GM18508 (cell line): ENCODE data around the gene GLI1.
"Not testable (repeated sequence)": the region's sequence is repeated elsewhere in the genome, so short reads cannot be mapped to it uniquely, and the experiment has no call there.

Experiments used
- ATAC-seq: cut with Tn5 transposase; IDR thresholded peaks from one replicate; pipeline ENCODE4 v1.9.1; 2021; ENCODE audit warnings: moderate number of reproducible peaks; ENCODE audit not compliant: insufficient read depth, unreplicated experiment

GLI1 gene

GRCh38 chr12:57491393-57492280 is 32.1 kb downstream of the GLI1 start:
- no peak for ATAC-seq

GRCh38 chr12:57495051-57495701 is 35.6 kb downstream of the GLI1 start:
- not testable (repeated sequence) for ATAC-seq

- no peak for ATAC-seq
These were observed 37.2 kb downstream of the GLI1 start for GRCh38 chr12:57496822-57497221.

- no peak for ATAC-seq
These were observed 37.9 kb downstream of the GLI1 start for GRCh38 chr12:57497223-57498131.

- ATAC-seq: no peak
These were observed 38.5 kb downstream of the GLI1 start for GRCh38 chr12:57498132-57498502.

DNA sequence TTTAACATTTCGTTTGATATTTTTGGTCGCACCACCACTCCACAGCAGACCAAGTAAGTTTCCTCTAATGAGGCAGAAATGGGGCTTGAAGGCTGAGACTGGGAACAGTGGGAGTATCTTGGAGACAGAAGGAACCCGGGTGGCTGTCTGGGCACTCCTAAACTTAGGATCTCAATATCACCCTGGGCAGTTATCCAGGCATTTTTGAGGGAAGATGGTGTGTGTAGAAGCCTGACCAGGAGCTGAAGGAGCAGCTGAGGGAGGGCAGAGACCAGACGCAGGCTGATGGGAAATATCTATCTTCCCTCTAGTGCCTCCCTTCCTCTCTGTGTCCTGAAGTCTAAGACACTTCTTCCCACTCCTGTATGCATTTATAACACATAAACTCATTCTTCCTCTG is 39.0 kb downstream of the GLI1 start:
- no peak for ATAC-seq

DNA sequence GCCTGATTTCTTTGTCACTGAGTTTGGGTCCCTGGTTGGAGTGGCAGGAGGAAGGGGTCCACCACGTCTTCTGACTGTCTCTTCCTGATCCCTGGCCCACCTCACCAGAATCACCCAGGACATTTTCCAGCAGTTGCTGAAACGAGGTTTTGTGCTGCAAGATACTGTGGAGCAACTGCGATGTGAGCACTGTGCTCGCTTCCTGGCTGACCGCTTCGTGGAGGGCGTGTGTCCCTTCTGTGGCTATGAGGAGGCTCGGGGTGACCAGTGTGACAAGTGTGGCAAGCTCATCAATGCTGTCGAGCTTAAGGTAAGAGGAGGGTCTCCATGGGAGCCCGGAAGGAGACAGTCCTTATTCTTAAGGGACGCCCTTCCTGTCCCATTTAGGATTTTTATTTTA is 40.6 kb downstream of the GLI1 start:
- no peak for ATAC-seq

DNA sequence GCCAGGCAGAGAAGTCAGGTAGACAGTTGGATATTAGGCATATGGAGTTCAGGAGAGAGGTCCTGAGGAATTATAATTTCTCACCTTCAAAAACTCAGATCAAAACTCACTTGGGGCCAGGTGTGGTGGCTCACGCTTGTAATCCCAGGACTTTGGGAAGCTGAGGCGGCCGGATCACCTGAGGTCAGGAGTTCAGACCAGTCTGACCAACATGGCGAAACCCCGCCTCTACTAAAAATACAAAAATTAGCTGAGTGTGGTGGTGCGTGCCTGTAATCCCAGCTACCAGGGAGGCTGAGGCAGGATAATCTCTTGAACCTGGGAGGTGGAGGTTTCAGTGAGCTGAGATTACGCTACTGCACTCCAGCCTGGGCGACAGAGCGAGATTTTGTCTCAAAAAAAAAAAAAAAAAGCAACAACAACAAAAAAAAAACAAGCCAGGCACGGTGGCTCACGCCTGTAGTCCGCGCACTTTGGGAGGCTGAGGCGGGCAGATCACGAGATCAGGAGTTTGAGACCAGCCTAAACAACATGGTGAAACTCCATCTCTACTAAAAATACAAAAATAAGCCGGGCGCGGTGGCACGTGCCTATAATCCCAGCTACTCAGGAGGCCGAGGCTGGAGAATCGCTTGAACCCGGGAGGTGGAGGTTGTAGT is 42.9 kb downstream of the GLI1 start:
- ATAC-seq: not testable (repeated sequence)

DNA sequence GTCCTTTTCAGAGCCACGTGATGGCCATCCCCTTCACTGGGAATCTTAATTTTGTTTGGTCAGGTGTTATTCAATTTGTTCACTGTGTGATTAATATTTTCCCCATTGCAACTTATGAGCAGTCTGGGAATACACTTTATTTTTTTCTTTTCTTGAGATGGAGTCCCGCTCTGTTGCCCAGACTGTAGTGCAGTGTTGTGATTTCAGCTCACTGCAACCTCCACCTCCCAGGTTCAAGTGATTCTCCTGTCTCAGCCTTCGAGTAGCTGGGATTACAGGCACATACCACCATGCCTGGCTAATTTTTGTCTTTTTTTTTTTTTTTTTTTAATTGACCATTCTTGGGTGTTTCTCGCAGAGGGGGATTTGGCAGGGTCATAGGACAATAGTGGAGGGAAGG is 47.0 kb downstream of the GLI1 start:
- not testable (repeated sequence) for ATAC-seq

- ATAC-seq: not testable (repeated sequence)
These were observed 48.2 kb downstream of the GLI1 start for GRCh38 chr12:57507796-57508195.

- ATAC-seq: no peak
These were observed 51.6 kb downstream of the GLI1 start for GRCh38 chr12:57511161-57511560.

GRCh38 chr12:57511588-57512325 is 52.2 kb downstream of the GLI1 start:
- no peak for ATAC-seq

GRCh38 chr12:57512665-57513064 is 53.1 kb downstream of the GLI1 start:
- no peak for ATAC-seq

DNA sequence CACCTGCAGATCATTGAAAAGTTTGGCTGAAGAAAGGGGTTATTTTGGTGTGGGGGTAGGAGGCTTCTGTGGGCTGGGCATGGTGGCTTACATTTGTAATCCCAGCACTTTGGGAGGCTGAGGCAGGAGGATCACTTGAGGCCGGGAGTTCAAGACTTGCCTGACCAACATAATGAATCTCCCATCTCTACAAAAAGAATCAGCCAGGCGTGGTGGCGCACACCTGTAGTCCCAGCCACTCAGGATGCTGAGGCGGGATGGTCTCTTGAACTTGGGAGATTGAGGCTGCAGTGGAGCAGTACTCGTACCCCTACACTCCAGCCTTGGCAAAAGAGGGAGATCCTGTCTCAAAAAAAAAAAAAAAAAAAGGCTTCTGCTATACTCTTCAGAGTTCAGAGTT is 53.7 kb downstream of the GLI1 start:
- ATAC-seq: no peak

DNA sequence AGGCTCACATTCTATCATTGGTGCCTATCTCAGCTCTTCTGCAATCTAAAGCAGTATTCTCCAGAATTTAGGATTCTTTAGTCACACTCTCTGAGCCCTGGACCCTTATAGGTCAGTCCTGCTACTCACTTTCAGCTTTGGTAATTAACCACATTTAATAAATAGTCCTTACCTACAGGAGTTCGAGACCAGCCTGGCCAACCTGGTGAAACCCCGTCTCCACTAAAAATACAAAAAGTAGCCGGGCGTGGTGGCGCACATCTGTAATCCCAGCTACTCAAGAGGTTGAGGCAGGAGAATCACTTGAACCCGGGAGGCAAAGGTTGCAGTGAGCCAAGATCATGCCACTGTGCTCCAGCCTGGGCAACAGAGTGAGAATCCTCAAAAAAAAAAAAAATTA is 54.1 kb downstream of the GLI1 start:
- not testable (repeated sequence) for ATAC-seq

DNA sequence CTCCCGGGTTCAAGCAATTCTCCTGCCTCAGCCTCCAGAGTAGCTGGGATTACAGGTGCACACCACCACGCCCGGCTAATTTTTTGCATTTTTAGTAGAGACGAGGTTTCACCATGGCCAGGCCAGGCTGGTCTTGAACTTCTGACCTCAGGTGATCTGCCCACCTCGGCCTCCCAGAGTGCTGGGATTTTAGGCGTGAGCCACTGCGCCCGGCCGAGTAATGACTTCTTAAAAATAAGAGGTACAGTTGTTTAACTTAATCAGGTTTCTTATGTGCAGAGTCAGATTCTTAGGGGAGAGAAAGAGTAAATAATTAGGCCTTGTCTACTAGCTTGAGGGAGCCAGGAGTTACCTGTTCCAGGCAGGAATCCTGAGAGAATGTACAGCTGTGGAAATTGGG is 54.7 kb downstream of the GLI1 start:
- not testable (repeated sequence) for ATAC-seq

GRCh38 chr12:57514720-57515407 is 55.3 kb downstream of the GLI1 start:
- no peak for ATAC-seq

GRCh38 chr12:57515408-57515933 is 55.9 kb downstream of the GLI1 start:
- ATAC-seq: no peak
